T-helper 1 cell (primary cell): Measurements from ENCODE around the gene DENND2A.

Experiments used
- DNase-seq, 5 donors: peaks; one replicate each; pipeline ENCODE4 v3.0.0-alpha.2; 2012 to 2020

DENND2A gene

DNA sequence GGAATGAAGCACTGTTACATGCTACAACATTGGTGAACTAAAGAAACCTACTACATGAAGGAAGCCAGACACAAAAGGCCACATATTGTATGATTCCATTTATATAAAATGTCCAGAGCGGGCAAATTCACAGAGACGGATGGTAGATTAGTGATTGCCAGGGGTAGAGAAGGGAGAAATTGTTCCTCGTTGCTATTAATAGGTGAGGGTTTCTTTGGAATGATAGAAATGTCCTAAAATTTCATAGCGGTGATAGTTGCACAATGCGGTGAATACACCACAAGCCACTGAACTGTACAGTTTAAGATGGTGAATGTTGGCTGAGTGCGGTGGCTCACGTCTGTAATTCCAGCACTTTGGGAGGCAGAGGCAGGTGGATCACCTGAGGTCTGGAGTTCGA is 29.0 kb downstream of the DENND2A start:
- no peak for DNase-seq

DNA sequence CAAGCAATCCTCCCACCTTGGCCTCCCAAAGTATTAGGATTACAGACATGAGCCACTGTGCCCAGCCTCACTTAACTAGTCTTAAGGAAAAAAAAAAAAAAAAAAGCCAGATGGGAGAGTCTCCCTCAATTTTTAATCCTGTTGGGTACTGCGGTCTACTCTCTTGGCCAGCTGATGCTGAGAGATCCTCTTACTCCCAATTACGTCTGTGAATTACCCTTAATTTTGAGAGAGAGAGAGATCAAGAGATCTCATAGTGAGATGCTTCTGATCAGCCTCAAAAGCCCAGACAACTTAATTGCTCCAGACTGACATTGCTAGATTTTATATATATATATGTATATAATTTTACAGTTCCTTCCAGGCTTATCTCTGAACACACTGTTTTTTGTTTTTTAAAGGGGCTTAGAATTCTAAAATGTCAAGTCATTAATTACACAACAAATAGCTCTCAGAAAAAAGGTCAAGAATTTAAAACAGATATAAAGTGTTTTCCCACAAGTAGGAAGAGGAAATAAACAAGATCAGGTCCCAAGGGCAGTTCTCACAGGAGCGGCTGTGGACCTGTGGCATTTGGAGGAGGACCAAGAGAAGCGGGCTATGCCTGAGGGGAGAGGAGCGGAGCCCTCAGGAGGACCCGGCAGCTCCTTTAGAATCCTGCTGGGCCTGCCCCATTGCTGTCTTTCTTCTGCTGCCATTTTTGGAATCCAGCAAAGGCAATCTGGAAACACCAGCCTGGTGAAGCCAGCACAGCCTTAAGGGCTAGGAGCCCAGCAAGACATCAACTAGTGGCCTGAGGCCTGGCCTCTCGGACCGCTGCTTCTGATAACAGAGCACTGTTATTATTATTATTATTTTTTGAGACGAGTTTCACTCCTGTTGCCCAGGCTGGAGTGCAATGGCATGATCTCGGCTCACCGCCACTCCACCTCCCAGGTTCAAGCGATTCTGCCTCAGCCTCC is 30.1 kb downstream of the DENND2A start:
- no peak for DNase-seq

DNA sequence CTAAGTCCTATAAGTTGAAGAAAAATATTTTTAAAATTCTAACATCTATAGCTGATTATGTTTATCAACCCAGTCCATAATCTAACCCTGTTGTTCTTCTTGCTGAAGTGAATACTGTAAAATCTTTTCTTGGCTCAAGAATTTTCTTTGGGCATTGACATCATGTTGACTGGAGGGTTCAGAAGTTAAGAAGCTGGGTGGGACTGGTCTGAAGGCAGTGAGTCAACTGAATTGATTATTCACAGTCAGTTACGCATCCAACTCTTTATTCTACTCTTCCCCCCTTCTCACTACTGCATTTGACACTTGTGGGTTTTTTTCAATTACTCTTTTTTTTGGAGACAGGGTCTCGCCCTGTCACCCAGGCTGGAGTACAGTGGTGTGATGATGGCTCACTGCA is 31.0 kb downstream of the DENND2A start:
- no peak for DNase-seq

DNA sequence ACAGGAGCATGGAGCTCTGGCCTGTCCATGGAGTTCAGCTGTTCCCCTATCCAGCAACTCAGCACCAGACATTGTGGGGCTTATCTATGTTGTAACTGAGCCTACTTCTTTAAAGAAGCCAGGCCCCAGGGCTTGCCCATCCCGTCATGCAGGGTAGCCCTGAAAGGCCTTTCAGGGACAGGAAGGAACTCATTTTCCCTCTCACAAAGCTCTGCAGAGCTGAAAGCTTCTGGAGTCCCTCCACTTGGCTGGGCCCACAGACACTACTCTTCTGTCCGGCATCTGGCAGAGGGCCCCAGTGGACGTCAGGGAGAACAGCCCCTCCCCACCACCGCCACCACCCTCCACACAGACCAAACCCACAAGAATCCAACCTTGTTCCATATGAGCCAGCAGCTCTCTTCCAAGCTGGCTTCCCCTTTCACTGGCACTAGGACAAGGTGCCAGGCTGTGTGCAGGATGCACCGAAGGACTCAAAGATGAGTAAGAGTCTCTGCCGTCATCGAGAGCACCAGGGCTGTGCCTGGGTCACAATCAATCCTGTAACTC is 33.1 kb downstream of the DENND2A start:
- DNase-seq, result no peak

DNA sequence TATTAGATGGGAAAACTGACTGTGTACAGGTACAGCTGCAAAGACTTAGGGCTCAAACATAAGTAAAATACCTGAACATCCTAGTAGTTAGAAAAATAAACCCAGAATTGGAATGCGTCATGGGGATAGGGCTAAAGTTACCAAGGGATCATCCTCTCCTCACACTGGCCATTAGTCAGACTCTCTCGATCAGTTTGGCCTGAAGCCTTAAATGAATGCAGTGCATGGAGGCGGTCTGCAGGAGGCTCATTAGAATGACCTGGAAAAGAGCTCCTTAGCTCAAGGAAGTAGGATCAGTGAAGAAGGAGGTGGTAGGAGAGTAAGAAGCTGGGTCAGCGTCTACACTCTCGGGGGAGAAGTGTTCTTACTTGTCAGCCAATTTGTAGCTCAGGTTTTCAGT is 35.3 kb downstream of the DENND2A start:
- no peak for DNase-seq

DNA sequence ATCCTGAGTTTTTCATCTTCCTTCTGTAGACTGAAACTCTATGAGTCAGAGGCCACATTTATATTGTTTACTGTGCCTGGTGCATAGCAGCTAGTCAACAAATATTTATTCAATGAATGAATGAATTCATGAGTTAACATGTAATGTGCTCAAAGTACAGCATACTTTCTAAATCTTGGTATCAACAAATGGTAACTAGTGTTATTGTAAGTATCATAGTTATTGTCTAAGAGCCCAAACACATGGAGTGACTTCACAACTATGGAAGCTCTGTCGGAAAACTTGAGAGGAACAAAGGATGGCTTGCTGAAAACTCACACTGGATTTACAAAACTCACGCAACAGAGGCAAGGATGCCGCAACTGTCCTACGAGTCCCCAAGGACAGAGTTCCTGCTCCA is 35.9 kb downstream of the DENND2A start:
- DNase-seq, result no peak

DNA sequence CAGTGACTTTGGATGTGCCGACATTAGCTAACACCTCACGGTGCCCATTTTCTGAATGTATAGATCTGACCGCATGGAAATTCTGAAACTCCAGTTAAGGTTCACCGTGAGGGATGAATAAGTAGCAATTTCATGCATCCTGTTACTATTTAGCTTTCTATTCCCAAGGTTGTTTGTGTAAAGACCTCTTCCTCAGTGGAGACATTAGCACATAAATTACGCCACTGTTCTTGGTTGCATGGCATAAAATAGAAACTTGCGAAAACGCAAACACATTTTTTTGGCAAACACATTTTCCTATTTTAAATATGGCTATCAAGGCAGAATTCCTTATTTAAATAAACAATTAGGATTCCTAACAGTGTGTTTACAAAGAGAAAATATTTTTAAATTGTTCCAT is 36.5 kb downstream of the DENND2A start:
- DNase-seq, result no peak

DNA sequence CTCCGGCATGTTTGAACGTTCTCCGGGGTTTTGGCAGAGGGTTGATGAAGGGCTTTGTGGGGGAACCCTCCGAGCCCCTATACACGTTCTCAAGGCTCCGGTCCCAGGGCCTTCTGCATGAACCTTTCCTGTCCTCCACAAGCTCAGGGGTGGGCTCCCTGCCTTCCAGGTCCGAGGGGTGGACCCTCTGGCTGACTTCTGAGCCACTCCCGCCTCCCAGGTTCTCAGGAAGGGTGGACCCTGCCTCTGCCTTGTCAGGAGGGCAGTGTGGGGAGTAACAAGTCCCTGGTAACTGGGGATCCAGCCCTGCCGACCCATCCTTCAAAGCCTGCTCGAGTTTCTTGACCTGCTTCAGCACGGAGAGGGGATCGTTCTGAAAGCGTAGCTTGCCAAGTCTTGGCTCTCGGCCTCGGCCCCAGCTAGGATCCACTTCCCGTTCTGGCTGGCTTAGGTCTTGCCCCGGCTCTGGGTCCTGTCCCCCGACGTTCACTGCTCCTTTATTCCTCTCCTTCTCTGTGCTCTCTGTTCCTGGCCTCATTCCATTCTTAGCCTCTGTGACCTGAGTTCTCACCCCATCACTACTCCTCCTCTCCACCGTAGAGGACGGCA is 38.9 kb downstream of the DENND2A start:
- DNase-seq, result no peak

DNA sequence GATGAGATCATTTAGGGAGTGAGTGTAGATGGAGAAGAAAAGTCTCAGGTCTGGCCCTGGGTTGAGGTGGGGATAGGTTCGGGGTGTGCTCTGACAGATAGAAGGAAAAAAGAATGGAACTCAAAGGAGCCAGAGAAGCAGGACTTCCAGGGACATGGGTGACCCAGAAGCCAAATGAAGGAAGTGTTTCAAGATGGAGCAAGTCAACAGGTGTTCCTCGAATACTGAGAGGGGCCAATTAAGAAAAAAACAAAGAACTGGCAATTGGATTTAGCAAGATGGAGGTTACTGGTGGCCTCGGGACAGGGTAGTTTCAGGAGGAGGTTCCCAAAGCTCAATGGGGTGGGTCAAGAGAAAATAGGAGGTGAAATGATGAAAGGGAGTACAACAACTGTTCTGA is 40.3 kb downstream of the DENND2A start:
- DNase-seq, result no peak

DNA sequence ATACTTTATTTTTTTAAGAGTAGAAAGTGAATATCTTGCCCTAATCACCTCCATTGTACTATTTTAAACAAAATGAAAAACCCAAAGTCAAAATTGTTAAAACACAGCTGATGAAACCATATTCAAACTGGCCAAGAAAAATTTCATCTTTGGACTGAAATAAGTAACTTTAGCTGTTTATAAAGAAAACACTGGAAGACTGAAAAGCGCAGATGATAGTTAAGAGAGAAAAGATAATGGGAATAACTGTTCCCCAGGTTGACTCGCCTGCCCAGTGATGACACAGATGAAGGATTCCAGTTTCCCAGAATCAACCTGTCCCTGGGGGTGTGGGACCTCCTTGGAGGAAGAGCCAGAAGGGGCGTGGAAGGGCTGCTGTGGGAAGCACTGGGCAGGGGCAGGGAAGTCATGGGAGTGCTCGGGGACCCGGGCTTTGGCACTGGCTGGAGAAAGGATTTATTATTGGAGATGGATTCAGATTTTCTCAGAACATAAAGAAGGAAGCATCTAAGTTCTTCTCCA is 43.1 kb downstream of the DENND2A start:
- no peak for DNase-seq

DNA sequence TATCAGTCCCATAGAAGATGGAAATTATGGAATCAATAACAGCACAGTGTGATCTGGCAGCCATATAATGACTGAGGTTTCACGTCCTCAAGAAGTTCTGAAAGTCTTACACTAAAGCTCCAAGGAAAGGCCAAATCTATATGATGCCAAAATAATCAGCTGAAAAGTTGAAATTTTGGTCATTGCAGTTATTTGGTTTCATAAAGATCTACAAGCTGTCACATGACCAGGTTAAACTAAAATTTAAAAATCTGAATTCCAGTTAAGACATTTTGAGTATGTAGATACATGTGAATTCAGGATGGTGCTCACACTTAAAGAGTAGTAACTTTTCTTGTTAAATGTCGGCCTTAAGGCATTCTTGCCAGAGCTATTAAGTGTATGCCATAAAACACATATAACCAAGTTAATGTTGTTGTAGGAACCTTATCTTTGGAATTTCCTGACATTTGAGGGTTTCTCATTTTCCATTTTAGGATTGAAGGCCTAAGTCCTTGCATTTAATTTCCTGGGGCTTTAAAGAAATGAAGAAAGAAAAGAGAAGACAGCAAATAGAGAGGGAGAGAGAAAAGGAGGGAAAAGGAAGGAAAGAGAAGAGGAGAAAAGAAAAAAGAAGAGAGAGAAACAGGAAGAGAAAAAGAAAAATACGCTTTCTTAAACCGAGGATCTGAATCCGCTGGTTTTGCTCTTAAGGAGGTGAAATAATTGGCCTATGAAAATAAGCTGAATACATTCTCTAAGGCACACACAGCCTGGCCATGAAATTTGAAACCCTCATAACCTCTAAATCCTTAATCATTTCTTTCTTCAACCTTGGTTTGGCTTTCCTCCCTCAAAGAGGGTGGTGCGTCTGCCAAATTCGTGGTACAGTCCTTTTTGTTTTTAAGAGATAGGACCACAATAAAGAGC is 43.8 kb downstream of the DENND2A start:
- DNase-seq, result no peak

DNA sequence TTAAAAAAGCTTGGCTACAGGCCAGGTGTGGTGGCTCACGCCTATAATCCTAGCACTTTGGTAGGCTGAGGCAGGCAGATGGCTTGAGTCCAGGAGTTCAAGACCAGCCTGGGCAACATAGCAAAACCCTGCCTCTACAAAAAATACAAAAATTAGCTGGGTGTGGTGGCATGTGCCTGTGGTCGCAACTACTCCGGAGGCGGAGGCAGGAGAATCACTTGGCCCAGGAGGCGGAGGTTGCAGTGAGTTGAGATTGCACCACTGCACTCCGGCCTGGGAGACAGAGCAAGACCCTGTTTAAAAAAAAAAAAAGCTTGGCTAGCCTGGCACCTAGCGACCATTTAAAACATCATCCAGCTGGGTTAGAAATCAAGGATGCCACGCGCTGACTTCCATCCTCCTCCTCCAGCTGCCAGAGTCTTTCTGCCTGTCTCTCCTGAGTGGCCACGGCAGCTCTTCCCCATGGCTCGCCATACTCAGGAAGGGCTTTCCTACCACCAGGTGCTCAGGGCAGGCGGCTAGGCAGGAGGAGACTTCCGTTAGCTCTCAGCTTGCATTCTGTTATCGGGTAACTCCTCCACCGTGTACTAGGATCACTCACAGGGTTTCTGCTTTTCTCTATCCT is 45.0 kb downstream of the DENND2A start:
- no peak for DNase-seq

DNA sequence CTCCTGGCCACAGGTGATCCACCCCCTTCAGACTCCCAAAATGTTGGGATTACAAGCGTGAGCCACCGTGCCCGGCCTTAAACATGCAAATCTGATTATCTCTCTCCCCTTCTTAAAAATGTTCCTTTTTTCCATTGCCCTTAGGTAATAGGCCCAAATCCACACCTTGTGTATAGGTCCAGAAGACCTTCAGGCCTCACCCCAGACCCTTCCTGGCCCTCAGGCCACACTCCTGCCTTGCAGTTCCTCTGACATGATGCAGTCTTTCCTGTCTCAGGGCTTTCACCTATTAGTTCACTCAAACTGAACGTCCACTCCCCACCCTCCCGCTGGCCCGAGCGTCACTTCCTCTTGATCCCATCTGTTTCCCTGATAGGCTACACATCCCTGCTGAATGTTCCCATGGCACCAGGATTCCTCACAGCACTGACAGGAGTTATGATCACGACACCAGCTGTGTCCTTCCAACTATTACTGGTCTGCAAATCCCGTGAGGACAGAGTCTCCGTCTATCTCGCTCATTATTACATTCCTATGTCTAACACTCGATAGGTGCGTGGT is 46.4 kb downstream of the DENND2A start:
- no peak for DNase-seq

DNA sequence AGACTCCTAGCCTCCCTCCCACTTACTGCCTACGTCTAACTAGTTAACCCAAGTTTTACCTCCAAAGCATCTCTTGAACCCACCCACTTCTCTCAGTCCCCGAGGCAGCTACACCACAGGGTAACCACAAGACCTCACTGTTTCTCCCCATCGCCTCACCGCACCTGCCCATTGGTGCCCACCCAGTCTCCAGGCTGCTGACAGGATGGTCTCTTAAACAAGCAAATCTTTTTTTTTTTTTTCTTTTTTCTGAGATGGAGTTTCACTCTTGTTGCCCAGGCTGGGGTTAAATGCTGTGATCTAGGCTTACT is 47.0 kb downstream of the DENND2A start:
- DNase-seq, result no peak

DNA sequence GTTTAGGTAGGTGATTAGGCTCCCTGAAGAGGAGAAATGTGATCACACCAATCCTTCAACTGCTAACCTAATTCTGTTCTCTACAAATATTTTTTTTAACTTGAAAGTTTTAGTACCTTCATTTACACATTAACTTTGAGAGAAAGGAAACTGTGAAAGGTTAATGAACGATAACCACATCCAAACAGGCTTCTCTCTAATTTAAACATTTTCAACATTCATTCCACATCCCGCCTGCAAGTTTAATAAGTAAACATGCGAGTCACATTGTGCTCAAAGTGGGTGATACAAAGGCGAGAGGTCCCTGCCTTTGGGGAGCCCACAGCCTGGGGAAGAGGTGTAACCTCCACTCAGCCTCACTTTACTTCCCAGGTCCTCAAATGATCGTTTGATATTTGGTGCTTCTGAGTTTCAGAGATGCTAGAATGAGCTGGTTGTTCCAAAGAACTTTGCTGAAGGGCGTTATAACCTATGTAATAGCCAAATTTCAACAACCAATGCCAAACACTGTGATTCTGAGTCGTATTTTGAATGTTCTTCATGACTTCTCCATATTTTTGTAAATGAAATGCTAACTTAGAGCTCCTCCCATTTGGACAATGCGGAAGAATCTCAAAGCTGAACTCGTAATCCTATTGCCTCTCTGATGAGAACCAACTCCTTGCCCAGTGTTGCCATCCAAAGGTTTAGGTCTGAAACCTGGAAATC is 47.5 kb downstream of the DENND2A start:
- DNase-seq, result no peak

DNA sequence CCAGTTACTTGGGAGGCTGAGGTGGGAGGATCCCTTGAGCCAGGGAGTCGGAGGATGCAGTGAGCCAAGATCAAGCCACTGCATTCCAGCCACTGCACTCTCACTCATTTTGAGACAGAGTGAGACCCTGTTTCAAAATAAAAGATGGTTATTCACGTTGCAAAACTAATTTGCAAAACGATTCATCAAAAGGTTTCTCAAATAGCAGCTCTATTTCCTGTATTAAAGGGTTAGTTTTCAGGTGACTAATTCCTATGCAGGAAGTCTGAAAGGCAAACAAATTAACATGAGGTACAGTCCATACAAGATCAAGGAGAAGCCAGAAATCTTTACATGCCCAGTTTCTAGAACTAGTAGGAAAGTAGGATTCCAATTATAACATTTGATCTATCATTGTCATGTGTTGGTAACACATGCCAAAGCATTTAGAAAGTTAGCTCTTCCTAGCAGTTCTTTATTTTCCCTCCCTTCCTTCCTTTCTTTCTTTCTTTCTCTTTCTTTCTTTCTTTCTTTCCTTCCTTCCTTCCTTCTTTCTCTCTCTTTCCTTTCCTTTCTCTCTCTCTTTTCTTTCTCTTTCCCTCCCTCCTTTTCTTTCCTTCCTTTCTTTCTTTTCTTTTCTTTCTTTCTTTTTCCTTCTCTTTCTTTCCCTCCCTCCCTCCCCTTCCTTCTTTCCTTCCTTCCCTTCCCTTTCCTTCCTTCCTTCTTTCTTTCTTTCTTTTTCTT is 49.3 kb downstream of the DENND2A start:
- DNase-seq, result no peak

DNA sequence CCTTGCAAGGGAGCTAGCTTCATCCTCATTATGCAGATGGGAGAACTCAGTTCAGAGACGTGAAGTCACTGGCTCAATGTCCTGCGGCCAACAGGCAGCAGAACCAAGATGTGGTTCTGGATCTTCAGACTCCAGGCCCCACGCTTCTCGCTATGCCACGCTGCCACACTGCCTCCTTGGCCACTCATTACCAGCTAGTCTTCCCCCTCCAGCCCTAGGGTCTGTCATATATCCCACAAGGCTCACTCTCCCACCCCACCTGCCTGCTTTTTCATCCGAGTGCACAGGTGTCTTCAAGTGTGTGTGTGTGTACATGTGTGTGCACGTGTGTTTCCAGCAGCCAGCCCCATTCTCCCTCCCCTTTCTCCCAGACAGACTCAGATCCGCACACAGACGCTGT is 53.4 kb downstream of the DENND2A start:
- DNase-seq, result no peak

DNA sequence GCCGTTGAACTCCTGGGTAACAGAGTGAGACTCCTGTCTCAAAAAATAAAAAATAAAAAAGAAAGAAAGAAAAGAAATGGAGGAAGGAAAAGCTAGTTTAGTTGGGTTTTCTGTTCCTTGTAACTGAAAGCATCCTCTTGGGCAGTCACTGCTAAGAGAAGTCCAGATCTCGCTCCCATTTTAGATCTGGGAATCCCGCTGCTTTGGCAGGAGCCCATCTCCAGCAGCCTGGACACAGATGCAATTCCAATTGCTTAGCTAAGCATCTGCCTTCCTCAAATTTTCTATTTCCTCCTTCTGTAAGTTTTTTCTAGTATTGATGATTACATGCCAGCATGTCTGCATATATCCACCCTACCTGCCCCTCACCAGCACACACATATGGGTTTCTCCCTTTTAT is 54.1 kb downstream of the DENND2A start:
- no peak for DNase-seq

DNA sequence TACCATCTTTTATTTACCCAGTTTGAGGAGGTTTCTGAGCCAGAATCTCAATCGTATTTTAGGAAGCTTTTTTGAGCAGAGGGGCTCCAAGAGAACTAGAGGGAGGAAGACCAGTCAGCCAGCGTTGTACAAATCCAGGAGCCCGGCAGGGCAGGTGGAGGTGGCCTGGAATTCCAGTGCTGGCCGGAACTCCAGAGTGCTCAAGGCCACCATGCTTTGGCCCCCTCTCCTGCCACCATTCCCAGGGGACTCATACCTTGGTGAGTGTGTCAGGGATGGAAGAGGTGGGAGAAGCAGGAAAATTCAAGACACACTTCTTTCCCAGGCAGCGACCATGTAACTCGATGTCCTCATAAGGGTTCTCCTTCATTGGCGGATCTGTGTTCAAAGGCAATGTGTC is 55.3 kb downstream of the DENND2A start:
- DNase-seq, result no peak

DNA sequence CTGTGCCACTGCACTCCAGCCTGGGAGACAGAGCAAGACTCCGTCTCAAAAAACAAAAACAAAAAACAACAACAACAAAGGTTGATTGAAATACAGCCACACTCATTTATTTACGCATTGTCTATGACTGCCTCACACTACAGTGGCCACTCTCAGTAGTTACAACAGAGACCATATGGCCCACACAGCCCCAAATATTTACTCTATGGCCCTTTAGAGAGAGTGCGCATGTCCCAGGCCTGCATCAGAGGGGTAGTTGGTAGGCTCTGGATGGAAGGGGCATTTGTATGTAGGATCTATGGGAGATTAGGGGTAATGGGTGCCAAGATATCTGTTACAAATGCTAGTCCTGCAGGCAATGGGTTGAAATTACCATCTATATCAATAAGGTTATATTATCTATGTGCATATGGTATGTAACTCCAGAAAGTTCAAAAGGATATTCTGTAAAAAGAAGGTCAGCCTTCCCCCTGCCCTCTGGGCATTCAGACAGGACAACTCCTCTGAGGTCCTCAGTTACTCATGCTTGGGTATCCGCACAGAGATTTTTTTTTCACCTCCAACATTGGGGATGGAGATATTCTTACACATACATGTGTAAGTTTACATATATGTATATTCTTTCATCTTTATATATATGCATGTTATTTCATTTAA is 56.3 kb downstream of the DENND2A start:
- DNase-seq, result no peak
